ENCODE data around the gene RPTOR.

DNA sequence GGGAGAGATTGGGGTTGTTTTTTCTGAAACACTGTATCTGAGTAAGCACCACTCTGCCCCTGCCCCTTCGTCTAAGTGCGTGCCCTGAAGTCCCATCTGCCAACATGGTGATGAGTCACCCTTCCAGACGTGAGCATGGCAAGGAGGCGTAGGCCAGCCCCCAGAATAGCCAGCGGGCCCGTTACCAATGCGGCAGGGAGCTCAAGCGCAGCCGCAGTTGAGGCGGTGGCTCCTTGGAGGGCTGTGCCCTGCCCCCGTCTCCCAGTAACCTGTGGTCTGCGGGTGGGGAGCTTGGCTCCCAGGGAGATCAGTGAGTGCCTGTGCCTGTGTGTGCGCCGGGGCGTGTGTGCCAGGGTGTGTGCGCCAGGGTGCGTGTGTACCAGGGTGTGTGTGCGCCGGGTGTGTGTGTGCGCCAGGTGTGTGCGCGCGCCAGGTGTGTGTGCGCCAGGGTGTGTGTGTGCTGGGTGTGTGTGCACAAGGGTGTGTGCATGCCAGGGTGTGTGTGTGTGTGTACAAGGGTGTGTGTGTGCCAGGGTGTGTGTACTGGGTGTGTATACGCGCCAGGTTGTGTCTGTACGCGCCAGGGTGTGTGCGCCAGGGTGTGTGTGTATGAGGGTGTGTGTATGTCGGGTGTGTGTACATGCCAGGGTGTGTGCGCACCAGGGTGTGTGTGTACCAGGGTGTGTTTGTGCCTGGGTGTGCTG is 348.4 kb downstream of the RPTOR start:
- TF ChIP-seq EZH2 (IDR thresholded peaks at IDR 0.05; ENCODE audit: insufficient read depth, poor library complexity, severe bottlenecking) (no peak), EZH2phosphoT487 (IDR thresholded peaks at IDR 0.05; ENCODE audit: insufficient read depth, low read depth) (no peak)
